Ovary (tissue), 10 donors: ENCODE results near the gene RAP1GAP2. TPM values are rescaled to one million over a fixed set of nuclear protein-coding genes. Genes with fewer than 3 reads are reported as not detected.

ENCODE experiments used
- DNase-seq, 5 donors: peaks; one replicate each; pipeline ENCODE4 v3.0.0-alpha.2; 2019 to 2020
- H3K27ac ChIP-seq, 2 donors: fragments of 200-600 bp; one replicate each; pipeline versions ENCODE4 v1.5.1 to v1.8.0; 2019 to 2022
- H3K27me3 ChIP-seq: fragments of 200-600 bp; one replicate; pipeline ENCODE4 v1.8.0; 2022
- H3K36me3 ChIP-seq: fragments of 200-600 bp; sonication (generic); one replicate; pipeline ENCODE4 v1.5.1; 2019
- H3K4me1 ChIP-seq: one replicate; pipeline ENCODE4 v1.8.1; 2013; ENCODE audit warnings: mild to moderate bottlenecking, moderate library complexity; ENCODE audit not compliant: insufficient read depth
- H3K4me3 ChIP-seq: fragments of 200-600 bp; sonication (generic); one replicate; pipeline ENCODE4 v1.5.1; 2017
- H3K9me3 ChIP-seq, 2 donors: fragments of 200-600 bp in 1 of 2; sonication (generic) in 1 of 2; one replicate each; pipeline versions ENCODE4 v1.5.1 to v1.8.1; 2013 to 2019; ENCODE audit warnings: mild to moderate bottlenecking in 1 of 2, moderate library complexity in 1 of 2
- CTCF ChIP-seq, 3 donors: fragments of 450-650 bp in 2 of 3; fragments of 200-600 bp in 1 of 3; IDR thresholded peaks; one replicate each; pipeline versions ENCODE4 v1.5.1 to v1.8.0; 2016 to 2022; ENCODE audit warnings: antibody characterized with exemption in 3 of 3, mild to moderate bottlenecking in 1 of 3
- EP300 ChIP-seq: sonication (generic); formaldehyde crosslinking; IDR thresholded peaks from one replicate; pipeline ENCODE4 v1.6.1; 2017; ENCODE audit warnings: antibody characterized with exemption
- POLR2A ChIP-seq: fragments of 450-650 bp; IDR thresholded peaks from one replicate; pipeline ENCODE4 v1.6.1; 2017; ENCODE audit warnings: antibody characterized with exemption, mild to moderate bottlenecking, moderate library complexity
- WGBS, 3 donors: extraction: QIAGEN DNeasy Blood & Tissue Kit in 1 of 3; methylation state at CpG; one replicate each; pipeline versions ENCODE4 v1.1.5 to v1.1.7; 2013 to 2017; 5-methylcytosine and 5-hydroxymethylcytosine counted together
- intact Hi-C, 4 donors: fragments of 100-400 bp; cut with DNase I; formaldehyde crosslinking; loops; one replicate each; pipeline versions ENCODE4 v1.11.0 to v1.15.1; 2022 to 2023
- long read RNA-seq, 3 donors: library from polyadenylated mRNA in 2 of 3; unstranded in 2 of 3; transcript quantifications; one replicate each; pipeline ENCODE4 v2.0.0 and lab custom pipeline, GENCODE V29; 2021 to 2026
- polyA plus RNA-seq, 2 donors: library from polyadenylated mRNA; stranded (reverse); fragments of 200-250 nt in 1 of 2; fragments of 350-450 nt in 1 of 2; fragmentation: Illumina TruSeq in 1 of 2; extraction: RNeasy Lipid Tissue Mini Kit (QIAGEN cat#74804) in 1 of 2; gene quantifications; one replicate each; pipeline ENCODE4 v1.2.3, GENCODE V29; 2013 to 2014
- total RNA-seq, 7 donors: library from RNA; depleted of rRNA in 2 of 7; stranded (reverse); fragments of >200 nt in 2 of 7; fragmentation: NEBNext Ultra II Directional in 3 of 7; extraction: Animal tissue kit (Norgen Biotek cat#: 25700) in 3 of 7; gene quantifications; one replicate each; pipeline versions ENCODE4 v1.1.0 to v1.2.4, GENCODE V29; 2016 to 2023
- donor health status: DM: no; HTN: no; CAD: no; lungs with moderate emphysema.
- donor health status: DM: no; HTN: no; CAD: no.
- donor health status: Bipolar disorder and iron deficiency.
- donor health status: DM: yes; HTN: yes; CAD: no.
- donor health status: DM: no; HTN: no; CAD: no.
- donor health status: DM: yes; HTN: yes; CAD: no.

RAP1GAP2 gene
- total RNA-seq (10 to 100 TPM in 6 of 7 donors, 1 to 10 TPM in 1; 8.4 to 15.4 (median 12.7) TPM), polyA plus RNA-seq (1 to 10 TPM; 4.3 to 4.4 TPM)
- long read RNA-seq, donor 1, full-length matches to known transcripts = 10 of 23 reads
- long read RNA-seq, donor 1, partial matches to known transcripts = 1 of 23 reads
- long read RNA-seq, donor 1, other reads (novel, unspliced or antisense) = 12 of 23 reads
- long read RNA-seq, donor 2, full-length matches to known transcripts = 35 of 35 reads
- long read RNA-seq, donor 2, partial matches to known transcripts = 0 of 35 reads
- long read RNA-seq, donor 2, other reads (novel, unspliced or antisense) = 0 of 35 reads
- long read RNA-seq, donor 3, full-length matches to known transcripts = 1 of 7 reads
- long read RNA-seq, donor 3, partial matches to known transcripts = 5 of 7 reads
- long read RNA-seq, donor 3, other reads (novel, unspliced or antisense) = 1 of 7 reads

- H3K4me3 ChIP-seq = no peak within 1 kb of the TSS
- WGBS, 3 donors = 70 to 75% (median 71%) methylated on average over 38 to 39 of the region's 39 CpGs
- intact Hi-C loops = no loop called here
- H3K36me3 ChIP-seq = no peaks in the 10 kb centered on the region
- no peaks in the 10 kb centered on the region for H3K27me3 ChIP-seq
- no peak within 1 kb of the TSS for H3K27ac ChIP-seq
- no peak for TF ChIP-seq POLR2A
- TF ChIP-seq CTCF (IDR thresholded peaks at IDR 0.05) = no peak
- no peak for TF ChIP-seq EP300
- H3K9me3 ChIP-seq = no peaks in the 10 kb centered on the region
- no peaks in the 10 kb centered on the region for H3K4me1 ChIP-seq
- no peak for DNase-seq
These were observed at the start of gene RAP1GAP2 for GRCh38 chr17:2796164-2797125. Gene RAP1GAP2 (plus strand): TSS chr17:2796438. CDS start chr17:2796528, 90 bp downstream.

- H3K27me3 ChIP-seq = no peaks in the 10 kb centered on the region
- H3K9me3 ChIP-seq = no peaks in the 10 kb centered on the region
- intact Hi-C loops = no loop called here
- TF ChIP-seq POLR2A (no peak), CTCF (IDR thresholded peaks at IDR 0.05) (no peak), EP300 (no peak)
- no peaks in the 10 kb centered on the region for H3K4me1 ChIP-seq
- H3K27ac ChIP-seq = no peak within 1 kb of the TSS
- H3K36me3 ChIP-seq = no peaks in the 10 kb centered on the region
- H3K4me3 ChIP-seq = no peak within 1 kb of the TSS
- WGBS, 3 donors = 1 to 3% (median 2%) methylated on average over 35 to 74 of the region's 76 CpGs
- no peak for DNase-seq
These were observed 47.0 kb upstream of the RAP1GAP2 start, which contains the start of gene CCDC92B for GRCh38 chr17:2749058-2749783. Gene CCDC92B (minus strand): TSS chr17:2749652. CDS start chr17:2735145, 14,507 bp downstream.

DNA sequence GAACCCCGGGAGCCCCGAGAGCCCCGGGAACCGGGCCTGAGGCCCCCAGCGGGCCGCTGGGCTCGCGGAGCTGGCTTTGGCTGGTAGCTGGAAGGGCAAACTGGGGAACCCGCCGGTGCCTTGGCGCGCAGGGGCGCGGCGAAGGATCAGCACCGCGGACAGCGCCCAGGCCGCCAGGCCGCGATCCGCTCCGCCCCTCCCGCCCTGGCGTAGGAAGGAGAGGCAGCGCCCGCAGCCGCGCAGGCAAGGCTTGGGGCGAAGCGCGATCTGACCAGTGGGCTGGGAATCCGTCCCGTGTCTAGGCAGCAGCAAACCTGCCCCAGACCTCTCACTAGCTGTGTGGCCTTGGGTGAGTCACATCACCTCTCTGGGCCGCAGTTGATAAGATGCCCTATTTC is 46.5 kb upstream of the RAP1GAP2 start:
- peak; percentile 28 to 84 (median 65) for DNase-seq
- H3K4me1 ChIP-seq = no peaks in the 10 kb centered on the region
- no peaks in the 10 kb centered on the region for H3K9me3 ChIP-seq
- TF ChIP-seq CTCF (IDR thresholded peaks at IDR 0.05) (no peak), EP300 (no peak), POLR2A (no peak)
- H3K27ac ChIP-seq = no peak overlapping the region
- H3K4me3 ChIP-seq = no peak overlapping the region
- 1 to 2% (median 1%) methylated on average over 34 to 35 of the region's 35 CpGs for WGBS, 3 donors
- intact Hi-C loops = no loop called here
- no peaks in the 10 kb centered on the region for H3K27me3 ChIP-seq
- no peaks in the 10 kb centered on the region for H3K36me3 ChIP-seq

DNA sequence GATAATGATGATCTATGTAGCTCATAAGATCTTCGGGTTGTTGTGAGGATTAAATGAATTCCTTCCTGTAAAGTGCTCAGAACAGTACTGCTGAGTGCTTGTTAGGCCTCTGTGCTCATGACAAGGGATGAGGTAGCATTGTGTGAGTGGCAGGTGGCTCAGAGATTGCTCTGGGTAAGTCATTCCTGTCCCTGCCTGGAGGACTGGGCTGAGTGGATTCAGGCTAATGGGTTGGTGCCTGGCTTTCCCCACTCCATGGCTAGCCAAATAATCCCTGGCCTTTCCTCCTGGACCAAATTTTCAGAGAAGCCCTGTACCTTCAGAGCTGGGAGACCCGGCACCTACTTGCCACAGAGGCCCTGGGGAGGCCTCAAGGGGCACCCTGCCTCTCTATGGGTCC is 45.5 kb upstream of the RAP1GAP2 start:
- 40 to 74% (median 59%) methylated on average over 2 of the region's 2 CpGs for WGBS, 3 donors
- Histone ChIP-seq H3K27ac (no peak overlapping the region), H3K9me3 (no peaks in the 10 kb centered on the region), H3K36me3 (no peaks in the 10 kb centered on the region), H3K4me3 (no peak overlapping the region), H3K27me3 (no peaks in the 10 kb centered on the region), H3K4me1 (no peaks in the 10 kb centered on the region)
- DNase-seq = no peak
- intact Hi-C loops = no loop called here
- TF ChIP-seq EP300 (no peak), POLR2A (no peak)
